Right atrium auricular region (tissue), 2 donors: ENCODE data around the gene GPR152. TPM values are rescaled to one million over a fixed set of nuclear protein-coding genes. Genes with fewer than 3 reads are reported as not detected.
"Not testable (repeated sequence)": the region's sequence is repeated elsewhere in the genome, so short reads cannot be mapped to it uniquely, and the experiment has no call there.

Experiments
- DNase-seq: peaks from one replicate; pipeline ENCODE4 v3.0.0-alpha.2; 2019; ENCODE audit warnings: low spot score
- H3K27ac ChIP-seq, 2 donors: fragments of 200-600 bp; sonication (generic); 1 replicate in 1 of 2; 2 replicates in 1 of 2; pipeline ENCODE4 v1.5.1; 2016 to 2019
- H3K27me3 ChIP-seq, 2 donors: fragments of 200-600 bp; sonication (generic); one replicate each; pipeline versions ENCODE4 v1.5.1 to v1.6.0; 2017 to 2019
- H3K36me3 ChIP-seq: fragments of 200-600 bp; sonication (generic); one replicate; pipeline ENCODE4 v1.5.1; 2016
- H3K4me1 ChIP-seq, 2 donors: fragments of 200-600 bp; sonication (generic); one replicate each; pipeline versions ENCODE4 v1.5.1 to v1.6.0; 2017 to 2019
- H3K4me3 ChIP-seq, 2 donors: fragments of 200-600 bp; sonication (generic); 1 replicate in 1 of 2; 2 replicates in 1 of 2; pipeline ENCODE4 v1.5.1; 2017 to 2019; ENCODE audit warnings: mild to moderate bottlenecking in 1 of 2, moderate library complexity in 1 of 2
- H3K9me3 ChIP-seq, 2 donors: fragments of 200-600 bp; sonication (generic); one replicate each; pipeline ENCODE4 v1.5.1; 2019
- total RNA-seq, 2 donors: library from RNA; depleted of rRNA; stranded (reverse); fragments of >200 nt; gene quantifications; one replicate each; pipeline ENCODE4 v1.1.0, GENCODE V29; 2016
- TF ChIP-seq, protein P1 (sequence below), 2 donors: fragments of 200-600 bp; sonication (generic); IDR thresholded peaks; one replicate each; pipeline ENCODE4 v1.5.1; 2019; ENCODE audit warnings: antibody characterized with exemption in 2 of 2

GPR152 gene
- total RNA-seq, 2 donors from 2014 or later, result not detected

DNA sequence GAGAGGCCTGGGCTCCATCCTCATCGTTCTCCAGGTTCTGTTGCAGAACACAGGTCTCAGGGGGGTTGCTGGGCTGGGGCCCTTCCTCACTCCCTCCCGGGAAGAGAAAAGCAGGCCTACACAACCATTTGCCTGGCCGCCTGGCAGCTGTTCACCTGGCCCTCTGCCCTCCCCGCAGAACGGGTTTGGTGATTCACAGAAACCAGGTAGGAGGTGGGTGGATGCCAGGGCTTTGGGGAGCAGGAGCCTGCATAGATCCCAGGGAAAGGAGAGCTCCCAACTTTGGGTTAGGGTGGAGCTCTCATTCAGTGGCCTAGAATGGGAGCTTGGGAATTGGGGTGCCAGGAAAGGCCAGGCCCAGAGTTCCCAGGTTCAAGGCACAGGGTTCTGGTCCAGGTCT, 15.5 kb upstream of the GPR152 start:
- peak overlapping the region; percentile 72 to 90 for H3K4me3 ChIP-seq
- peaks cover 0 to 42% of the 10 kb centered on the region in 2 donors for H3K4me1 ChIP-seq
- peak overlapping the region; percentile 88 to 89 for H3K27ac ChIP-seq
- TF ChIP-seq, protein P1, sequence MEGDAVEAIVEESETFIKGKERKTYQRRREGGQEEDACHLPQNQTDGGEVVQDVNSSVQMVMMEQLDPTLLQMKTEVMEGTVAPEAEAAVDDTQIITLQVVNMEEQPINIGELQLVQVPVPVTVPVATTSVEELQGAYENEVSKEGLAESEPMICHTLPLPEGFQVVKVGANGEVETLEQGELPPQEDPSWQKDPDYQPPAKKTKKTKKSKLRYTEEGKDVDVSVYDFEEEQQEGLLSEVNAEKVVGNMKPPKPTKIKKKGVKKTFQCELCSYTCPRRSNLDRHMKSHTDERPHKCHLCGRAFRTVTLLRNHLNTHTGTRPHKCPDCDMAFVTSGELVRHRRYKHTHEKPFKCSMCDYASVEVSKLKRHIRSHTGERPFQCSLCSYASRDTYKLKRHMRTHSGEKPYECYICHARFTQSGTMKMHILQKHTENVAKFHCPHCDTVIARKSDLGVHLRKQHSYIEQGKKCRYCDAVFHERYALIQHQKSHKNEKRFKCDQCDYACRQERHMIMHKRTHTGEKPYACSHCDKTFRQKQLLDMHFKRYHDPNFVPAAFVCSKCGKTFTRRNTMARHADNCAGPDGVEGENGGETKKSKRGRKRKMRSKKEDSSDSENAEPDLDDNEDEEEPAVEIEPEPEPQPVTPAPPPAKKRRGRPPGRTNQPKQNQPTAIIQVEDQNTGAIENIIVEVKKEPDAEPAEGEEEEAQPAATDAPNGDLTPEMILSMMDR (IDR thresholded peaks at IDR 0.05), result no peak
- H3K27me3 ChIP-seq, result no peaks in the 10 kb centered on the region
- DNase-seq, result no peak
- H3K36me3 ChIP-seq, result no peaks in the 10 kb centered on the region
- H3K9me3 ChIP-seq, result no peaks in the 10 kb centered on the region

DNA sequence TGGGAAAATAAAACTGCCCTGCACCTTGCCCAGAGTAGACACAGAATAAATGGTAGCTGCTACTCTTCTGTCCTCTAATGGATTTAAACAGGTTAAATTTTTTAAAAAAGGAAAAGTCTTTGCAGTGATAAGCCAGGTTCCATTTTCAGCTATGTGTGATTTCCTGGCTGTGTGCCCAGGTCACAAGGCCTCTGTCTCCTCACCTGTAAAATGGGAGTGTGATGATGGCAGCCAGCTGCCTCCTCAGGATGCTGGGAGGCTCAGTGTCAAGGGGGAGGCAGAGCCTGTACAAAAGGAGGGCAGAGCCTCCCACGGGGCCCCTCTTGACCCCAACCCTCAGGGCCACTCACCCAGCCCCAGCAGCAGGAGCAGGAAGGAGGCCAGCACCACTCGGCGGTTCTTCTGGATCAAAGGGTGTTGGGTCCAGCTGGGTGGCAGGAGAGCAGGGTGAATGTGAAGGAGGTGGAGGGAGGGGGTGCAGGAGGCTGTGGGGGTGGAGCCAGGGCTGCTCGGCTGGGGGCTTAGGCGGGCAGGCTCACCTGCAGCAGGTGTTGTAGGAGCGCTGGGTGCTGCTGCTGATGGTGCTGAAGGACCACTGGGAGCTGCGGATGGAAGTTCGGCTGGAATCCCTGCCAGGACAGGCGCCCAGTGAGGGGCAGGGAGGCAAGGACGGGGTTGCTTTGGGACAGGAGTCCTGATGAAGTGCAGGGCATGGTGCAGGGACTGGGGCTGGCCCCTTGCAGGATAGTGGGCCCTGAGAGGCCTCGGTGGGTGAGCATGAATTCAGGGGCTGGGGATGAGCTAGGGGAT, 14.6 kb upstream of the GPR152 start:
- DNase-seq, result no peak
- Histone ChIP-seq H3K4me3 (no peak overlapping the region), H3K4me1 (peaks cover 0 to 42% of the 10 kb centered on the region in 2 donors), H3K9me3 (no peaks in the 10 kb centered on the region), H3K27ac (no peak overlapping the region), H3K27me3 (no peaks in the 10 kb centered on the region), H3K36me3 (no peaks in the 10 kb centered on the region)
- TF ChIP-seq, protein P1 (IDR thresholded peaks at IDR 0.05), result no peak

DNA sequence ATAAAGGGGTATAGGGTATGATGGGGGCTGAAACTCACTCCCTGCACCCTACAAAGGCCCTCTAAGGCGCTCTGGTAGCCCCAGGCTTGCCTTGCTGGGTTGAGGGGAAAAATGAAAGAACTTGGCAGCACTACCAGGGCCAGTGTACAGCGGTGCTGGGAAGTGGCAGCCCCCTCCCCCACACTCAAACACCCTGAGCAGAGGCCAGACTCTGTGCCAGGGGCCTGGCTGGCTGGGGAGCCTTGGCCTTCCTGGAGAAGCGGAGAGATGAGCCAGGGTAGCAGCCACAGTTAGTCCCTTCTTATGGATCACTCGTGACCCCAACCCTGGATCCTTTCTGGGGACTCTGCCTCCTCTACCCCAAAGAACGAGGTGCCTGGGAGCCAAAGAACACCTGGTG, 13.8 kb upstream of the GPR152 start:
- TF ChIP-seq, protein P1 (IDR thresholded peaks at IDR 0.05), result no peak
- H3K27me3 ChIP-seq, result no peaks in the 10 kb centered on the region
- no peak overlapping the region for H3K4me3 ChIP-seq
- peak overlapping the region in 1 of 2 donors; percentile 0 for H3K27ac ChIP-seq
- H3K9me3 ChIP-seq, result no peaks in the 10 kb centered on the region
- no peak for DNase-seq
- peaks cover 0 to 42% of the 10 kb centered on the region in 2 donors for H3K4me1 ChIP-seq
- no peaks in the 10 kb centered on the region for H3K36me3 ChIP-seq

DNA sequence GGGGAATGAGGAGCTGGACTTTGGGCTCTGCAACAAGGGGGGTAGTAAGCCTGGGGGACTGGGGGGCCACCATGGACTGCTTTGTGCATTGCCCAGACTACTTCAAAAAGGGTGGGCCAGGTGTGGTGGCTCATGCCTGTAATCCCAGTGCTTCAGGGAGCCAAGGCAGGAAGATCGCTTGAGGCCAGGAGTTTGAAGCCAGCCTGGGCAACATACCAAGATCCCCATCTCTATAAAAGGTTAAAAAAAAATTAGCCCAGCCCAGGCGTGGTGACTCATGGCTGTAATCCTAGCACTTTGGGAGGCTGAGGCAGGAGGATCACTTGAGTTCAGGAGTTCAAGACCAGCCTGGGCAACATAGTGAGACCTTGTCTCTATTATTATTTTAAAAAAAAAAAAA, 13.0 kb upstream of the GPR152 start:
- Histone ChIP-seq H3K4me1 (peaks cover 0 to 42% of the 10 kb centered on the region in 2 donors), H3K27ac (peak overlapping the region; percentile 91 to 92)
- not testable (repeated sequence) for H3K27me3 ChIP-seq, DNase-seq, H3K4me3 ChIP-seq, H3K36me3 ChIP-seq, H3K9me3 ChIP-seq

DNA sequence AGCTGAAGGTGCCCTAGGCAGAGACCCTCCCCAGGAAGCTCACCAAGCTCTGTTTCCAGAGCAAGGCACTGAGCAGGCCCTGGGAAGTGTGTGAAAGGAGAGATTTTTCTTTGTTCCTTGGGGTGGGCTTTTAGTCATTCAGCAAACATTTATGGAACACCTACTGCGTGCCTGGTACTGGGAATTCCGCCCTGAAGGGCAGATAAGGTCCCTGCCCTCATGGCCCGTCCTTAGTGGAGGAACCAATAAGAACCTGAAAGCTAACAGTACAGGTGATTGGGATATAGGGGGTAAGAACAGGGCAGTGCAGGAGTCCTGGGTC, 12.6 kb upstream of the GPR152 start:
- Histone ChIP-seq H3K36me3 (no peaks in the 10 kb centered on the region), H3K27ac (peak overlapping the region; percentile 91 to 92), H3K9me3 (no peaks in the 10 kb centered on the region), H3K4me1 (peaks cover 0 to 42% of the 10 kb centered on the region in 2 donors), H3K27me3 (no peaks in the 10 kb centered on the region), H3K4me3 (peak overlapping the region; percentile 42 to 66)
- TF ChIP-seq, protein P1 (IDR thresholded peaks at IDR 0.05), result no peak
- no peak for DNase-seq

DNA sequence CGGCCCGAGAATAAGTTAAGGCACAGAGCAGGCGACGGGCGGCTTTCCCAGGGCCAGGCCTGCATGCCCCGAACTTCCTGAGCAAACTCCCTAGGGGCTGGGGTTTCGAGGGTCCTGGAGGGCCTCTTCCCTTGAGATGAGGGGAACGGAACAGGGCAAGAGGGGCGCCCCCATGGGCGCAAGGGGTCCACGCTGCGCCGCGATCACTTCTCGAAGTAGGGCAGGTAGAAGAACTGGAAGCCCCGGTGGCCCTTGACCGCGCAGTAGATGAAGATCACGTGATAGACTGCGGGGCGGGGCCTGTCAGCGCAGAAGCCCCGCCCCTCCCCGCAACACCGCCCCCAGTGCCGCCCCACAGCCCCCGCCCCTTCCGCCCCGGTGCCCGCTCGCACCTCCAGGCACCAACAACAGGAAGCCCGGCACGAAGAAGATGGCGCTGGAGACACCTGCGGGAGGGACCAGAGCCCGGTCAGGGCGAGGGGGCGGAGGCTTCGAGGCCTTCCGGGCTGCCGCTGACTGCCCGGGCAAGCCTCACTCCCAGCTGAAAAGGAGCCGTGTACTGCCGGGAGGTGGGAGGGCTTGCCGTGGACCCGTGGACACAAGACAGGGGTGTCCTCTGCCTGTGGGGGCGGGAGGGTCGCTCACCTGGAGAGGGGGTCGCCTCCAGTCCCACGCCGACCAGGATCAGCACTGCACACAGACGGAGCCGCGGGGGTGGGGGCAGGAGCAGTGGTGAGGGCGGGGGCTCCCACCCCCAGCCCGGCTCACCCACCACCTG, 12.1 kb upstream of the GPR152 start:
- H3K4me1 ChIP-seq, result peaks cover 0 to 38% of the 10 kb centered on the region in 2 donors
- DNase-seq, result peak; percentile 75
- H3K9me3 ChIP-seq, result no peaks in the 10 kb centered on the region

More for the DNA sequence above, 12.1 kb upstream of the GPR152 start:
- H3K27ac ChIP-seq, result peak overlapping the region; percentile 91 to 92
- TF ChIP-seq, protein P1 (IDR thresholded peaks at IDR 0.05), result no peak
- no peaks in the 10 kb centered on the region for H3K27me3 ChIP-seq
- H3K4me3 ChIP-seq, result peak overlapping the region; percentile 42 to 66
- no peaks in the 10 kb centered on the region for H3K36me3 ChIP-seq
